ENCODE data around the gene CSRNP2. TPM values are rescaled to one million over a fixed set of nuclear protein-coding genes. Genes with fewer than 3 reads are reported as not detected.

Gene CSRNP2
- total RNA-seq, 4 donors from 2014 or later = 21.5 to 39.7 (median 28.9) TPM

DNA sequence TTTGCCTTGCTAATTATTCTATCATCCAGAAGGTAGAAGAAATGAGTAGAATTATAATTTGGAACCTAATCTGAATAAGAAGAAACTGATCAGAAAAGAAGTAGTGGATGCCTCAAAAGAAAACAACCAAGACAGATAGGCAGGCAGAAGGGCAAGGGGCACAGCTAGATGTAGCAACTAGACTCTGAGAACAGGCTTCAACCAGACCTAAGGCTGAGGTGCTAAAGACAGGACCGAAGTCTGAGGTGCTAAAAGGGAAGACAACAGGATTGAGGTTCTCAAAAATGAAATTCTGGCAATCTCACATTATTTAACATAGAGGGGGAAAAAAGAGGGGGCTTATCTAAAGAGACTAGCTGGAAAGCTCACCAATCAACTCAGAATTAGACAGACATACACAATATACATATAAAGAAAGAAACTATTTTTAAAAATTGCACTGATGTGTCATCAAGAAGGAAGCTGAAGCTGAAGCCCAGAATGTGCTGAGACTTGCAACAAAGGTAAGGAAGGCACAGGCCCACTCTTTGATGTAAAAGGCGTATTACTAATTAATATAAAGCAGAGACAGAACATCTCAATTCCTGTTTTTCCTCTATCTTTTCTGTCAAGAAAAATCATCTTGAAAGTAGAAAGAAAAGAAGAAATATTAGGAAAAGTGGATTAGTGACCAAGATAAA is 43.8 kb upstream of the CSRNP2 start:
- DNase-seq = no peak
- intact Hi-C loops (cut with DNase I; ENCODE audit: low total_unique reads) = no loop called here
- no peak for TF ChIP-seq CTCF (IDR thresholded peaks at IDR 0.05)
- H3K27ac ChIP-seq = no peak overlapping the region
- no peaks in the 10 kb centered on the region for H3K36me3 ChIP-seq
- no peak overlapping the region for H3K4me3 ChIP-seq
- no peaks in the 10 kb centered on the region for H3K9me3 ChIP-seq
- no peaks in the 10 kb centered on the region for H3K4me1 ChIP-seq
- no peaks in the 10 kb centered on the region for H3K27me3 ChIP-seq

- H3K27me3 ChIP-seq = no peaks in the 10 kb centered on the region
- no peak for DNase-seq
- no peak for TF ChIP-seq POLR2A (IDR thresholded peaks at IDR 0.05)
- no peak for TF ChIP-seq CTCF (IDR thresholded peaks at IDR 0.05)
- no peaks in the 10 kb centered on the region for H3K4me1 ChIP-seq
- H3K4me3 ChIP-seq = no peak overlapping the region
- no peaks in the 10 kb centered on the region for H3K36me3 ChIP-seq
- H3K9me3 ChIP-seq = no peaks in the 10 kb centered on the region
- H3K27ac ChIP-seq = no peak overlapping the region
- intact Hi-C loops (cut with DNase I; ENCODE audit: low total_unique reads) = no loop called here
These were observed 42.9 kb upstream of the CSRNP2 start for GRCh38 chr12:51126297-51126696.

GRCh38 chr12:51124504-51124903 is 41.1 kb upstream of the CSRNP2 start:
- intact Hi-C loops (cut with DNase I; ENCODE audit: low total_unique reads) = no loop called here
- H3K27me3 ChIP-seq = no peaks in the 10 kb centered on the region
- H3K4me3 ChIP-seq = no peak overlapping the region
- no peaks in the 10 kb centered on the region for H3K4me1 ChIP-seq
- TF ChIP-seq POLR2A (IDR thresholded peaks at IDR 0.05) (no peak), CTCF (IDR thresholded peaks at IDR 0.05) (no peak)
- H3K9me3 ChIP-seq = no peaks in the 10 kb centered on the region
- H3K27ac ChIP-seq = no peak overlapping the region
- no peaks in the 10 kb centered on the region for H3K36me3 ChIP-seq
- no peak for DNase-seq

DNA sequence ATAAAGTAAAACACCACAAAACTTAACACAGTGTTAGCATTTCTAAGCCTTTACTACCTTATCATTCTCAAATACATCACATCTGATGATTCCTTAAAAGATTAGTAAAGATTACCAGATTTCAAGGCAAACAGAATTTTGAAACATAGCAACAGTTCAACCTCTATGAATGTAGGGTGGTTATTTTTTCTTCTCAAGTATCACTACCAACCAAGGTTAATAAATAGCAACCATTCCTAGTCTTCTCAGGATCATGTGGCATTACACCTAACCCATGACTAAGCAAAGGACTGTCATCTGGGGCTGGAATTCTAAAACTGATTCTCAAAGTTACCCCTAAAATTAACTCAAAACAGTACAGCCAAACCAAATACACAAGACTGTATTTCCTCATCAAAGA is 39.4 kb upstream of the CSRNP2 start:
- no peaks in the 10 kb centered on the region for H3K9me3 ChIP-seq
- H3K4me3 ChIP-seq = no peak overlapping the region
- TF ChIP-seq CTCF (IDR thresholded peaks at IDR 0.05) (no peak), POLR2A (IDR thresholded peaks at IDR 0.05) (no peak)
- DNase-seq = no peak
- no peak overlapping the region for H3K27ac ChIP-seq
- intact Hi-C loops (cut with DNase I; ENCODE audit: low total_unique reads) = no loop called here
- no peaks in the 10 kb centered on the region for H3K4me1 ChIP-seq
- H3K36me3 ChIP-seq = no peaks in the 10 kb centered on the region
- H3K27me3 ChIP-seq = no peaks in the 10 kb centered on the region

DNA sequence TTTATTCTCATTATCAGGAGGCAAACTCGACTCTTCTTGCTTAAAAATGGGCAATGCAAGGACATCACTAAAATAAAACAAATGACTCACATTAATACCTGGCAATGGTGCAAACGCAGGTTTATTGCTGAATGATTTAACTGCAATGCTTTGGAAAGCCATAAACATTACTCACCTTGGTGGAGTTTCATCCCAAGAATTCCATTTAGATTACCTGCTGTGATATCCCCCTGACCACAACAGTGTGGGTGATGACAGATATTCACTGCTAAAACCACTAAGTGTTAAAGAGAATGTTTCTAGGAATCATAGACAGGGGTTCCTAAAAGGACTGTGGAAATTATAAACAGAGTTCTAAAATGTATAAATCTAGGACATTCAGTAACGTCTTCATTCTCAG is 35.3 kb upstream of the CSRNP2 start:
- Histone ChIP-seq H3K27me3 (no peaks in the 10 kb centered on the region), H3K4me3 (no peak overlapping the region), H3K4me1 (no peaks in the 10 kb centered on the region), H3K36me3 (no peaks in the 10 kb centered on the region), H3K27ac (no peak overlapping the region), H3K9me3 (no peaks in the 10 kb centered on the region)
- intact Hi-C loops (cut with DNase I; ENCODE audit: low total_unique reads) = no loop called here
- no peak for DNase-seq
- no peak for TF ChIP-seq CTCF (IDR thresholded peaks at IDR 0.05)
- no peak for TF ChIP-seq POLR2A (IDR thresholded peaks at IDR 0.05)

Data from uterus (tissue), 4 donors.